Placental epithelial cell (primary cell): ENCODE results near the gene DGCR6L. TPM values are rescaled to one million over a fixed set of nuclear protein-coding genes. Genes with fewer than 3 reads are reported as not detected.

Source experiments
- total RNA-seq: library from RNA; depleted of rRNA; stranded (reverse); fragments of >200 nt; gene quantifications from 2 replicates; pipeline ENCODE4 v1.2.3, GENCODE V29; 2012

The DGCR6L gene
- total RNA-seq: 67.5 and 73.3 TPM in 2 replicates

GRCh38 chr22:20319745-20320658 is at the start of gene DGCR6L:
DGCR6L (minus strand) TSS chr22:20320060; CDS start chr22:20319988, 72 bp downstream.

GRCh38 chr22:20268279-20269012 is 51.4 kb downstream of the DGCR6L start, which contains the start of gene RTN4R:
RTN4R (minus strand) TSS chr22:20268318; CDS start chr22:20268092, 226 bp downstream.

Other genes starting within 250 kb of the DGCR6L start
- gene DGCR8, start 239.8 kb downstream of the DGCR6L start, total RNA-seq: 28.0 and 44.8 TPM in 2 replicates
- gene RANBP1, start 204.0 kb downstream of the DGCR6L start, total RNA-seq: 92.3 and 142 TPM in 2 replicates
- gene TRMT2A, start 202.8 kb downstream of the DGCR6L start, total RNA-seq: 52.6 and 56.0 TPM in 2 replicates
- 8.9 and 12.6 TPM in 2 replicates for gene ZDHHC8, start 188.3 kb downstream of the DGCR6L start, total RNA-seq
- not detected in 2 replicates for gene CCDC188, start 169.0 kb downstream of the DGCR6L start, total RNA-seq
- gene RTN4R, start 51.7 kb downstream of the DGCR6L start, total RNA-seq: 2.0 and 4.8 TPM in 2 replicates
- gene ZNF74, start 74.1 kb upstream of the DGCR6L start, total RNA-seq: 16.1 and 18.1 TPM in 2 replicates
- gene SCARF2, start 117.8 kb upstream of the DGCR6L start, total RNA-seq: 10.2 and 11.2 TPM in 2 replicates
- 38.9 and 43.4 TPM in 2 replicates for gene KLHL22, start 175.7 kb upstream of the DGCR6L start, total RNA-seq
- 56.5 and 120 TPM in 2 replicates for gene MED15, start 187.6 kb upstream of the DGCR6L start, total RNA-seq